Right renal cortex interstitium (tissue), 3 donors: ENCODE measurements around the gene BMF. TPM values are rescaled to one million over a fixed set of nuclear protein-coding genes. Genes with fewer than 3 reads are reported as not detected.

ENCODE experiments used
- DNase-seq, 3 donors: peaks; one replicate each; pipeline ENCODE4 v3.0.0-alpha.2; 2013; ENCODE audit warnings: low read depth in 3 of 3, low spot score in 2 of 3
- polyA plus RNA-seq, 3 donors: library from polyadenylated mRNA; unstranded; fragments of 120-200 nt; gene quantifications; one replicate each; pipeline ENCODE4 v1.2.1, GENCODE V29; 2013; ENCODE audit not compliant: insufficient read length in 3 of 3

Gene BMF
- polyA plus RNA-seq, 3 donors = 38.6 to 39.8 (median 39.2) TPM

DNA sequence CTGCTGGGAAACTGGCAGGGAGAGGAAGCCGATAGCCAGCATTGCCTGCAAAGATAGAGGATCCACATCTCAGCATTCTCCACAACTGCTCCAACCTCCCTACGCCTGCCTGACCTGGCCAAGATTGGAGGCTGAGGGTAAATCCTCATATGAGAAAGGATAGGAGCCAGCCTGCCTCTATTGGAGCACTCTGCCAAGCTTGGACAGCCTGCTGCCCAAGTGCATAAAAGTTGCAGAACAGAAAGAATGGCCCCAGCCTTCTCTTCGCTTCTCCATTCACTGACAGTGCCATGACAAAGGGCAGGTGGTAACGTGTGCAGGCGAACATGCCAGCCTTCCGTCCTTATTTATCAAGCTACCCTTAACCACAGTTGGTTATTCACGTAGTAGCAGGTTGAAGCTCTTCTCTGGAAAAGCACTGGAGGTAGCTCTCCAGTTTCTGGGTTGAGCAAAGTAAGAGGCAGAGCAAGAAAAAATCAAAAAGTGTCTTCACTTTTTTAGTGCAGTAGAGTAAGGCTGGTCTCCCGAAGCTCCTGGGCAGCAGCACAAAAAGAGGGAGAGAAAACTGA lies 4.3 kb downstream of the BMF start:
- no peak for DNase-seq

DNA sequence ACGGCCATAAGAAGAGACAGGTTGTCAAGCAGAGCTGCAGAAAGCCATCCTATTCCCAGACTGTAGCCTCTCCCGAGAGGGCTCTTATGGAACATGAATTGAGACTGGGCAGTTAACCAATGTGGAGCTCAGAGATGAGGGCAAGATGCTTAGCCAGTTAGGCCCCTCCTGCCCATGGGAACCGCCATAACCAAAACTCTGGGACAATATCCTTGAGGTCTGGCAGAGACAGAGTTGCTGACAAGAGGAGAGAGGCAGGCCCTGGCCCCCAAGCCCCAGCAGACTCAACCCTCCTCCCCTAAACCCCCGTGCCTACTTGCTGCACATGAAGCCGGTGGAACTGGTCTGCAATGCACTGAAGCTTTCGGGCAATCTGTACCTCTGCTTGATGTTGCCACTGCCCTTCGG lies 4.8 kb downstream of the BMF start:
- no peak for DNase-seq

- DNase-seq = no peak
These were observed 5.5 kb downstream of the BMF start for GRCh38 chr15:40102897-40103858.

DNA sequence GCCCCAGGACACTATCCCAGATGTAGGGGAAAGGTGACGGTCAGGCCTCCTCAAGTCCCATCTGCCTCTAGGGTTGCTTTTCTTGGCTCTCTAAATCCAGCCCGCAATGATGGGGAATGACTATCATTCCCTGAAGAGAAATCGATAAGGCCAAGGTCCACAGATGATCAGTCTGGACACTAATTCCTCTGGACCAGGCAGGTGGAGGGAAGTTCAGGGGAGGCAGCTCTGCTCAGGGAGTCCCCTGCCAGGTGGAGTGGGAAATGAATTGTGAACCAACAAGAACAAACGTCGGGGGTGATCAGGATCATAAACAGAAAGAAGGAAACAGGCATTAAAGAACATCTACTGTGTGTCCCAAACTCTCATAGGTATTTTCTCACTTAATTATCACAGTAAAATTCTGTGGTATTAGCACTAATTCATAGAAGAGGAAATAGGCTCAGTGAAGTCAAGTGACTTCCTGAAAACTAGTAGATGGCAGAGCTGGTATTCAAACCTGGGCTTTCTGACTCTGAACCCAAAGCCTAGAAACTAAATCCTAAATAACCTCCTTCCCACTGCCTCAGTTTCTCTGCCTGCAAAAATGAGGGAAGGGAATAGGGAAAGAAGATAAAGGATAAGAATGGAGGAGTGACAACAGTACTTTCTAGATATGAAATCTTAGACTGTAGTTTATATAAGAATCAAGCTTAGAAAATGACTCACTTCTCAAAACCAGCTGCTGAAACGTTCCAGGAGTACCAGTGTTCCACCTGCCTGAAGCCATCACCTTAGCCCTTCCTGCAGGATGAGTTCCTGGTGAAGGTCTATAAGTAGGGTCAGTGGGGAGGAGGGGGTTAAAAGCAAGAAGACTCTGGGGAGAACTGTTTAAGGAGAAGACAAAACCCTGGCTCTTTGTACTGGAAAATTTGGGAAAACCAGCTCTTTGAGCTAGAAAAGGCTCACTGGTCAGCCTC lies 7.5 kb downstream of the BMF start:
- no peak for DNase-seq

GRCh38 chr15:40100123-40100946 lies 8.3 kb downstream of the BMF start:
- no peak for DNase-seq

GRCh38 chr15:40098489-40099261 lies 10.0 kb downstream of the BMF start:
- peak in 1 of 3 donors; percentile 75 for DNase-seq

DNA sequence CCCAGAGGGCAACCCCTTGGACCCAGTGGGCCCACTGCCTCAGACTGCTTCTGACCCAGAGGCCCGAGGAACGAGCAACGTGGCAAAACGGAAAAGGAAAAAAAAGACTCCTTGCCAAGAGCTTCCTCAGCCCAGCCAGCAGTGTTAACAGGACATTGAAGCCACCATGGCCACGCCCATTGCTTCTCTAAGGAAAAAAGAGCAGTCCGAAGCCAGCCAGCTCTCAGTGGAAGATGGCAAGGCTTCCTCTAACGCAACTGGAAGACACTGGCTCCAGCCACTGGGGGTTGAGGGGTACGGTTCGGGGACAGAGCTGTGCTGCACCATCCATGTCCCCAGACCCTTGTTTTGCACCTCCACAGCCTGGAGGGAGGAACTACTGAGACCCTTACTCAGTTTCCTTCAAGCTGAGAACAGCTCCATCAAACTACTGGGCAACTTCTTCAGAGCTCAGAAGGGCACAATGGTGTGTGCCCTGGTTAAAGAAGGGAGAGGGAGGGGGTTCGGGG lies 10.7 kb downstream of the BMF start:
- DNase-seq = no peak

DNA sequence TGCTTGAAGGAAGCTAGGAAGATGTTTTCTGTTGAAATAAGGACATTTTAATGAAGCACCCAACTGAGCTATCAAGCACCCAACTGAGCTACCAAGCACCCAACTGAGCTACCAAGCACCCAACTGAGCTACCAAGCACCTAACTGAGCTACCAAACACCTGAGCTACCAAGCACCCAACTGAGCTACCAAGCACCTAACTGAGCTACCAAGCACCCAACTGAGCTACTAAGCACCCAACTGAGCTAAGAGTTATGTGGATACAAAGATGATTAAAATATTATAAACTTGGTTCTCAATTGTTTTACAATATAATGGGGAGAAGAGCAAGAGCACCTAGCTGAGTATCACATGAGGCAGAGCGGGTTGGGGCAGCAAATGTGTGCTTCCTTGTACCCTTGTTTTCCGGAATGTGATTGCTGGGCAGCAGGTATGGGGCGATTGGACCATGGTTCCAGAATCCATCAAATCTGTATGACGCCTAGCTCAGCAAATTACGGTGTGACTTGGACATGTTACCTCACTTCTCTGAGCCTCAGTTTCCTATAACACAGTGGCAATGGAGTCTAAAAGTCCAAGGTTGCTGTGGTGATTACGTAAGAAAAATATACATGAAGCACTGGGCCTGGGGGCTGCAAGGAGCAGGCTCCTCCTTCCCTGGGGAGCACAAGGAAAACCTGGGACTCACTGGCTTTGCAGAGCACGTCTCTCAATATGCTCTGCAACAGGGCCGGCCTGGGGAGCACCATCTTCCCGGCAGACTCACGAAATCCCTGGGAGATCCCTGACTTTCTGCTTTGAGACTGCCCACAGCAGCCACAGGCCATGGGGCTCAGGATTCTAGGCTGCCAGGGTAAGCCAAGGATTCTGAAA lies 11.3 kb downstream of the BMF start:
- DNase-seq = no peak

DNA sequence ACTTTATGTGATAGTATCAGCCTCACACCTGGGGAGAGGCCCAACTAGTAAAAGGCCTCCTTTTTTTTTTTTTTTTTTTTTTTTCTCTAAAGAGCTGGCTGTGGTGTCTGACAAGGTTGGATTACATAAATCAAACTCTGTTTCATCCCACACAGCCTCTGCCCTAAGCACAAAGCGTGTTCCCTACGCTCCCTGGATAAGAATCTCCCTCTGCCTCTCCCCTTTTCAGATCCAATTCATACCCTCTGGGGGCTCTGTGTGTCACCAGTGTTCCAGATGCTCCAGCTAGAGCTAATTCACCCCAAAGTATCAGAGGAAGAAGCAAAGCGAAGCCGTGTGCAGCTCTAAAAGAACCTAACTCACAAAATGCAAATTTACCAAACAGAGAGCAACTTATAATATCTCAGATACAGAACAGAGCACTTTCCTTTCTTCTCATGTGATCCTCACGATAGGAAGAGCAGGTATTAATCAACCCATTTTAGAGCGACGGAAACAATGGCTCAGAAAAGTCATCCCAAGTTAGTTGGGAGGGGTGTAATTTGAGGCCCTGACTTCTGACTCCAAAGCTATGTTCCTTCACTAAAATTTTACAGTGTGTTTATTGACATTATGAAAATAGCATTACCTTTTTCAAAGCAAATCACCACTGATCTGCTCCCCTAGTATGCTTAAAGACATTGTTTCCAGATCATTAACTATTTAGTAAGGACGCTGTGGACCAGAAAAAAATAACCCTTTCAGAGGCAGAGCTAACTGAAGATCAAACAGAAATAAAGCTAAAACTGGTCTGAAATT lies 12.4 kb downstream of the BMF start:
- no peak for DNase-seq

DNA sequence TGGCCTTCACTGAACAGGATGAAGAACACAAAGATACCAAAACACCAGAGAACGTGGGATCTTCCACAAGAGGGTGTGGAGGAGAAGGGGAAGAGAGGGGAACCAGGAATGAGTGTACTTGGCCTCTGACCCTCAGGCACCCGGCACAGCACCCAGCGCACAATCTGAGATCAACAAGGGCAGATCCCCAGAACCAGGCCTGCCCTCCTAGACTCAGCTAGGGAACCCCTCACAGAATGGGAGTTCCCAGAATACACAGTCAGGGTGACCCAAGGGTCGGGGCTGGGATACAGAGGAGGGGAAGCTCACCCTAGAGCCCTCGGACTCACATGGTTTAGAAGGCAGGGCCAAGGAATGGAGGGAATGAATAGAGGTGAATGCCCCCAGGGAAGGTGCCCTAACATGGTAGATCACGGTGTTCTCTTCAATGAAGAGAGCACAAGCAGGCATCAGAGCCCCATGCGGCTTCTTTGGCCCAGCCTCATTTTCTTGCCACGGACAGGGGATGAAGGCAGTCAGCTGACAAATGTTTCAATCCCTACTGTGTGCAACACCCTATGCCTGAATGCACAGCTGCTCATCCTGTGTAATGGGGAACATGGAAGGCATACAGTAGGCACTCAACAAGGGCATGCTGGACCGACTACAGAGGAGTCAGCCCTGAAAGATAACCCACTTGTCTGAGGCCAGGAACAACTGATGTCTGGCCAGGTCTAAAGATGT lies 13.1 kb downstream of the BMF start:
- DNase-seq = no peak

DNA sequence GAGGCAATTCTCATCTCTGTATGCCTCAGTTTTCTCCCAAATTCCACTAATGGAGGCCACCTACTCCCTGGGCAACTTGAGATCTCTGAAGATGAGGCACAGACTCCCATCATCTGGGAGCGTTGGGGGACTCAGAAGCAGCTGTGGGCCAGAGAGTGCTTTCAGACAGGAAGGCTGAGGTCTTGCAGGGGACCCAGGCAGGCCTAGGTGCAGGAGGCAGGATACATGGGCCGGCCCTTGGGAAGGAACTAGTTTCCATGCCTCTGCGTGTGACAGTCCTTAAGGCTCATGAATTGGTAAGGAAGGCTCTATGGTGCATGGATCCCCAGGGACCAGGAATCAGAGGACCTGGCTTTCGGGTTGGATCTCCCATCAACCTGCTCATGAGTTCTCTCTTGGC lies 14.5 kb downstream of the BMF start:
- DNase-seq = no peak

GRCh38 chr15:40092979-40093869 lies 15.5 kb downstream of the BMF start:
- DNase-seq = no peak

DNA sequence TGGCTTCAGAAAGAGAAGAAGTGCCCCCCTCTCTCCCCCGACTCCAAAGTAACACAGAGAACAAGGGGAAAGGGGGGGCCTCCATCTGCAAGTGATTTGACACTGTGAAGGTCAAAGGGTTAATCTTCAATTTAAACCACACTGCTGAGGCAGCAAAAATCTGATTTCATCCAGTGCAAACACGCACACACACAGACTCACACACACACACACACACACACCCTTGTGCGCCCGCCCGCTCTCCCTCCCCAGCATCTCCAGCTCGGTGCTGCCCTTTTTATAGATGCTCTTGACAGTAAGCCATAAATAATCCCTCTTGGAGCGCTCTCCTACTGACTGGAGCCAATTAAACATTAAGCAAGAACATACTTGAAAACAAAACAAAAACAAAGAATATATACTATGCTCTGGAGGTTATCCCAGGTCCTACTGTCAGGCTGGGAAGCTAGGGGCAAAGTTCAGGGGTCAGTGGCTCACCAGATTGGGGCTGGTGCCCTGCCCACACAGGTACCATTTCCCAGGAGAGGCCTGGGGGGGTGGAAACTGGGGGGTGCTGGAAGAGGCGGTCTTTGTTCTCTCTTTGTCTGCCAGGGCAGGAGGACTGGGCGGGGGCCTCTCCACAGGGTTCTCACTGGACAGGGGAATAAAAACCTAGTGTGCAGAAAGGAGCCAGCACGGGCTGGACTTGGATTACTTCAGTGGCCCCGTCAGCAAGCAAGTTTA lies 16.3 kb downstream of the BMF start:
- peak; percentile 76 to 81 (median 80) for DNase-seq

- no peak for DNase-seq
These were observed 16.8 kb downstream of the BMF start for GRCh38 chr15:40091861-40092255.
